ENCODE data around the gene SLC25A10. TPM values are rescaled to one million over a fixed set of nuclear protein-coding genes. Genes with fewer than 3 reads are reported as not detected.
A peak's percentile ranks its signal among the peaks of the same experiment; 100 is the strongest.

SLC25A10 gene
- total RNA-seq, 4 donors from 2014 or later: 37.1 to 109 (median 64.1) TPM

GRCh38 chr17:81683584-81684441, 28.3 kb upstream of the SLC25A10 start, which contains the start of the genes ARL16 and HGS:
Gene ARL16 (minus strand): TSS chr17:81683797. CDS start chr17:81683753, 44 bp downstream.
Gene HGS (plus strand): TSS chr17:81684011. CDS start chr17:81684067, 56 bp downstream.
- Histone ChIP-seq H3K27ac (peak within 1 kb of the TSS; percentile 88 to 89 (median 88)), H3K9me3 (no peaks in the 10 kb centered on the region), H3K4me3 (peak within 1 kb of the TSS; percentile 90 to 99 (median 97)), H3K4me1 (peaks cover 0 to 26% (median 20%) of the 10 kb centered on the region in 4 donors), H3K27me3 (no peaks in the 10 kb centered on the region), H3K36me3 (peaks cover 0 to 40% (median 0%) of the 10 kb centered on the region in 3 donors)
- peak; percentile 57 to 61 for TF ChIP-seq POLR2A (IDR thresholded peaks at IDR 0.05)
- no peak for TF ChIP-seq CTCF (IDR thresholded peaks at IDR 0.05)
- DNase-seq: peak; percentile 96 to 99 (median 98)

DNA sequence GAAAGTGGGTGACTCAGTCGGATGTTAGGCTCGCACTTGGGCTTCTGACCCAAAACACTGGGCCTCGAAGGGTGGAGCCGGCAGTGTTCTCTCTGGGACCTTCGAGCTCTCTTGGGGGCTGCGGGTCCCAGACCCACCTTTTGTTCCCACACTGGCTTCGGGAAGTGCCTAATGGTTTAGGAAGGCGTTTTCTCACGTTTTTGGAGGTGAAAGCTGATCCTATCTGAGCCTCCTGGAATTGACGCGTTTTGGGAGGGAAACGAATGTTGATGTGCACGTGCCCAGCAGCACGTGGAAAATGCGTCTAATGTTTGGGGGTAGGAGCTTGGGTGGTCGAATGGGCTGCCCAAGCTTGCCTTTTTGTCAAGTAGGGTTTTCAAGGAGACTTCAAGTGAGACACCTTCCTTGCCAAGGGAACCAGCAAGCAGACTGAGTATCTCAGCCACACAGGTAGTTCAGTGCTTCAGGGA, 27.6 kb upstream of the SLC25A10 start:
- DNase-seq: no peak
- Histone ChIP-seq H3K4me3 (peak overlapping the region; percentile 90 to 99 (median 97)), H3K4me1 (peaks cover 0 to 26% (median 20%) of the 10 kb centered on the region in 4 donors), H3K27me3 (no peaks in the 10 kb centered on the region), H3K27ac (peak overlapping the region; percentile 88 to 89 (median 88)), H3K36me3 (peaks cover 0 to 46% (median 0%) of the 10 kb centered on the region in 3 donors), H3K9me3 (no peaks in the 10 kb centered on the region)
- TF ChIP-seq POLR2A (IDR thresholded peaks at IDR 0.05): no peak
- TF ChIP-seq CTCF (IDR thresholded peaks at IDR 0.05): no peak

DNA sequence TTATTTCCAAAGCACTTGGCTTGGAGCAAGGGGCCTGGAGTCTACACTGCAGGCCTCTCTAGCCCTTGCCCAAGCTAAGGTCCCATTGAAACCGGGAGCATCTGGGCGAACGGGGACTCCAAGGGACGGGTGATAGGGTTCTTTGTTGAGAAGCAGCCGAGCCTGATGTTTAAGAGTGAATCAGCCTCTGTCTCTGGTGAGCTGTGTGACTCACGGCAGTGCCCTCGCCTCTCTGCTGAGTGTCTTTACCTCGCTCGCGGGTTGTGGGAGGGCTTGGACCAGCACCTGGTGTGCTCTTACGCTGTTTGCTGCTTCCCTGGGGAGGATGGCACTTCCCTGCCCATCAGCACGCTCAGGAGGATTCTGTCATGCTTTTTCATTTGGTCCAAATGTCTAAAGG, 27.0 kb upstream of the SLC25A10 start:
- Histone ChIP-seq H3K4me1 (peaks cover 0 to 26% (median 20%) of the 10 kb centered on the region in 4 donors), H3K36me3 (peaks cover 0 to 53% (median 0%) of the 10 kb centered on the region in 3 donors), H3K9me3 (no peaks in the 10 kb centered on the region), H3K27ac (no peak overlapping the region), H3K27me3 (no peaks in the 10 kb centered on the region), H3K4me3 (peak overlapping the region; percentile 90 to 99 (median 97))
- TF ChIP-seq POLR2A (IDR thresholded peaks at IDR 0.05) (no peak), CTCF (IDR thresholded peaks at IDR 0.05) (no peak)
- no peak for DNase-seq

DNA sequence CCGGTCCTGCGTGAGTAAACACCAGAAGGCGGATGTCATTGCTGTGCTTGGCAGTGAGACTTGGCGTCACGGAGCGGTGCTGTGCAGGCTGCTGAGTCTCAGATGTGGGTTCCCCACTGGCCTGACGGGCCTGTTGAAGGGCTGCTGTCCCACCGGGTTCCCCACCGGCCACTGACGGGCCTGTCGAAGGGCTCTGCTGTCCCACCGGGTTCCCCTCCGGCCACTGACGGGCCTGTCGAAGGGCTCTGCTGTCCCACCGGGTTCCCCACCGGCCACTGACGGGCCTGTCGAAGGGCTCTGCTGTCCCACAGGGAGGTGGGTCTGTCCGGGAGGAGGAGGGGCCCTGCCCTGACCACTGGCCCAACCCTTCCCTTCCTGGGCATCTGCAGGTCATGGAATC, 25.5 kb upstream of the SLC25A10 start:
- no peak for TF ChIP-seq CTCF (IDR thresholded peaks at IDR 0.05)
- no peak for TF ChIP-seq POLR2A (IDR thresholded peaks at IDR 0.05)
- H3K27me3 ChIP-seq: no peaks in the 10 kb centered on the region
- DNase-seq: no peak
- H3K27ac ChIP-seq: no peak overlapping the region
- H3K4me3 ChIP-seq: no peak overlapping the region
- peaks cover 0 to 61% (median 0%) of the 10 kb centered on the region in 3 donors for H3K36me3 ChIP-seq
- no peaks in the 10 kb centered on the region for H3K9me3 ChIP-seq
- H3K4me1 ChIP-seq: peaks cover 0 to 26% (median 20%) of the 10 kb centered on the region in 4 donors

- Histone ChIP-seq H3K4me3 (no peak overlapping the region), H3K36me3 (peaks cover 0 to 74% (median 0%) of the 10 kb centered on the region in 3 donors), H3K27ac (no peak overlapping the region), H3K27me3 (no peaks in the 10 kb centered on the region), H3K4me1 (peaks cover 0 to 19% (median 14%) of the 10 kb centered on the region in 4 donors), H3K9me3 (no peaks in the 10 kb centered on the region)
- TF ChIP-seq CTCF (IDR thresholded peaks at IDR 0.05) (no peak), POLR2A (IDR thresholded peaks at IDR 0.05) (no peak)
- no peak for DNase-seq
These were observed 24.1 kb upstream of the SLC25A10 start for GRCh38 chr17:81687770-81688541.
